ENCODE data around the gene ADA.
"Not testable (repeated sequence)": the region's sequence is repeated elsewhere in the genome, so short reads cannot be mapped to it uniquely, and the experiment has no call there.

ADA gene

DNA sequence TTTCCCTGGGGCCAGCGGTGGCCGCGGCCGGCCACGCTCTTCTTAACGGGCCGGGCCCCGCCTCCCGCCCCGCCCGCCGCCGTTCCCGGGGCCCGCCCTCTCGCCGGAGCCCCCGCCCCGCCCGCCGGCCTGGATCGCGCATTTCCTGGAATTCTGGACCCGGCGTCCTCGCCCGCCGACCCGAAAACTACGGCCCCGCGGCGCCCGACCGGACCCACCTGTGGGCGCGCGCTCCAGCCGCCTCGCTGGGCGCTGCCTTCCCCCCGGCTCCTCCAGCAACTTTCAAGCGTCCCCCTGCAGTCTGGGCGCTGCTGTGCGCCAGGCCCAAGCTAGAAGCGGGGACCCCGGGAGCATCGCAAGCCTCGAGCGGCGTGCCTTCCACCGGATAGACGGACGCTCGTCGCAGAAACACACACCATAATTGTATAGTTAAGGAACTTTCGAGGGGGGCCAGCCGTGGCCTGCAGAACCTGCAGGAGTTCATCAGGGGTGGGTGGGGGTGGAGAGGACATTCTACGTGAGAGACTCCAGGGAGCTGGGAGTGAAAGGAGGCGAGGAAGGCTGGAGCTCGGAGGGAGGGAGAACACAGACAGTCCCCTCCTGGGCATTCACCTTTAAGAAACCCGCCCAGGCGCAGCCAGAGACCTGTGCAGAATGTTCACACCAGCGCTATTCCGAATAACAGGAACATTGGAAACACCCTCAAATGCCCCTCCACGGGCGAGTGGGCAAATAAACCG is at the start of gene ADA:
ADA (minus strand) TSS at position 16 of the 740 bp plus-strand sequence. CDS start 92 bp downstream, outside the sequence.
- peak in 1 of 2 experiments; percentile 38 for DNase-seq

DNA sequence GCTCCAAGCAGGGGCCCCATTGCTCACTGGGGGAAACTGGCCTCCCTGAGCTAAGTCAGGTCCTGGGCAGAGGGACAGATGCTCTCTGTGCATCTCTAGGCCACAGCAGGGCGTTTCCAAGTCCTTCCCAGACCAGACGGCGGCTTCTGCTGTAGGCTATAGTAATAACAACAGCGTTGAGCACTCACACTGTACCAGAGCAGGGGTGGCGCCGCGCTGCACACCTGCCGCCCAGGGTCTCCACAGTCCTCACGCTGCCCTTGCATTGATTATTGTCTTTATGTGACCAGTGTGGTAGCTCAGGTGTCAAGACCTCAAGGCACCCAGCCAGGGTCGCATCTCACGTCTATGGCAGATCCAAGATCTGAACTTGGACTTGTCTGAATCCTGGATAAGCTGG is 48.8 kb upstream of the ADA start:
- peak in 1 of 2 experiments; percentile 7 for DNase-seq

DNA sequence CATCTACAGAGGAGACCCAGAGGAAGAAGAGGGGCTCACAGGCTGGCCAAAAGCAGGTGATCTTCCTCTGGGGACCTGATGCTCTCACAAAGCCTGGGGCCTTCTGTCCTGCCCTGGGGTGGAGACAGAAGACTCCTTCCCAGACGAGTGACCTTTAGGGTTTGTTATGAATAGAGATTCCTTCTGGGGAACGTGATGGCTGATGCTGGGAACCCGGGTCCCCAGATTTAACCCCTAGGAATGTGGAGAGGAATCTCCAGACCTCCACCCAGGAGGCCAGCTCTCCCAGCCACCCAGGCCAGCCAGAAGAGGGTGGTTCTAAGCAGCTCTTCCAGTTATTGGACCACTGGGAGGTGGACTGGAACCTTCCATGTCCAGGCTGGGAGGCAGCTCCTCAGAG is 46.9 kb upstream of the ADA start:
- DNase-seq, result no peak

DNA sequence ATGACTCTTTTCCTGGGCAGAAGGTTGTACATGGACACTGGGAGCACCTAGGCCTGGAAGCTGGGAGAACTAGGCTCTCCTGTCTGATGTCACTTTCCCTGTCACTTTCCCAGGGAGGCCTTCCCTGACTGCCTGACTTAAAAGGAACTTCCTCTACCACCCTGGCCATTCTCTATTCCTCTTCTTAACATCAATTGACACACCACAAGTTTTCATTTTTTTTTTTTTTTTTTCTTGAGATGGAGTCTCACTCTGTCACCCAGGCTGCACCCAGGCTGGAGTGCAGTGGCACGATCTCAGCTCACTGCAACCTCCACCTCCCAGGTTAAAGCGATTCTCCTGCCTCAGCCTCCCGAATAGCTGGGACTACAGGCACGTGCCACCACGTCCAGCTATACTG is 45.5 kb upstream of the ADA start:
- not testable (repeated sequence) for DNase-seq

DNA sequence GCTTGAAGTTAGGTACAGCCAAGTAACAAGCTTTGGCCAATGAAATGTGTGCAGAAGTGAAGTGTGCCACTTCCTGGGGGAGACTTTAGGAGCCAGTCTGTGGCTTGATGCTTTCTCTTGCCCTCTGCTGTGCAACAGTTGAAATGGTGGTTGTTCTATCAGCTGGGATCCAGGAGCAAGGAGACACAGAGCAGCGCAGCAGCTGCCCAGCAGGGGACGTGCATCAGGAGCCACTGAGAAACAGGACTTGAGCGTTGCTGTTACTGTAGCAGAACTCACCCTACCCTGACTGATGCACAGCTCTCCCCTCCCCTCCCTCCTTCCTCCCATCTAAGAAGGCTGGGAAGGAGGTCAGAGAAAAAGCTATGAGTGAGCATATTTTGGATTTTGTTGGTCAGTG is 44.8 kb upstream of the ADA start:
- DNase-seq, result no peak

DNA sequence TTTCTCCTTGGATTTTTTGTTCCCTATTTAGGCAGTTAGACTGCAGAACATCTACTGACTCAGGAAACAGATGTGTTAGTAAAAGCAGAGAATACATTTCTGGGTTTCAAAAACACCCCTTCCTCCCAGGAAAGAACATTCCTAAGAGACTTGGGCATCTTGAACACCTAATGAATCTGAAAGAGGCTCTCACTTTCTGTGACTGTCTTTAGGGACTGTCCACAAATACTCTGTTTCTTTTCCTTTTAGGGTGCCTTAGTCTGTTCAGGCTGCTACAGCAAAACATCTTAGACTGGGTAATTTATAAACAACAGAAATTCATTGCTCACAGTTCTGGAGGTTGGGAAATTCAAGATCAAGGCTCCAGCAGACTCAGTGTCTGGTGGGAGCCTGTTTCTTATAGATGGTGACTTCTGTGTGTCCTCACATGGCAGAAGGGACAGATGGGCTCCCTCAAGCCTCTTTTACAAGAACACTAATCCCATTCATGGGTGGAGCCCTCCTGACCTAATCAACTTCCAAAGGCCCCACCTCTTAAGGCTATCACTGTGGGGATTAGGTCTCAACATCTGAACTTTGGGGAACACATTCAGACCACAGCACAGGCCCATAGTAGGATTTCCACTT is 44.3 kb upstream of the ADA start:
- no peak for DNase-seq

DNA sequence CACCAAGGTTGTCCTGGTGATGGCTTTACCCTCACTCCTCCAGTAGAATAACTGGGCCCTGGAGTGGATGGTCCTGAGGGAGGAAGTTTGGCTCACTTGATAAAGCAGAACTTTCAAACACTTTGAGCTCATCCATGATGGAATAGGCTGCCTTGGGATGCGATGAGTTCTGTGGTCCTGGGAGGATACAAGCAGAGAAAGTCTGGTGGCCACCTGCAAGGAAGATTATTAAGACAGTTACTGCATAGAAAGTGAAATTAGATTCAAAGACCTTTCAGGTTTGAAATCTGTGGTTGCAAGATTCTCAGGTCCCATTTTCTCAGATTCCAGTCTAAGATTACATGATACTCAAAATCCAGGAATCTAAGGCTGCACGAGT is 43.8 kb upstream of the ADA start:
- no peak for DNase-seq

DNA sequence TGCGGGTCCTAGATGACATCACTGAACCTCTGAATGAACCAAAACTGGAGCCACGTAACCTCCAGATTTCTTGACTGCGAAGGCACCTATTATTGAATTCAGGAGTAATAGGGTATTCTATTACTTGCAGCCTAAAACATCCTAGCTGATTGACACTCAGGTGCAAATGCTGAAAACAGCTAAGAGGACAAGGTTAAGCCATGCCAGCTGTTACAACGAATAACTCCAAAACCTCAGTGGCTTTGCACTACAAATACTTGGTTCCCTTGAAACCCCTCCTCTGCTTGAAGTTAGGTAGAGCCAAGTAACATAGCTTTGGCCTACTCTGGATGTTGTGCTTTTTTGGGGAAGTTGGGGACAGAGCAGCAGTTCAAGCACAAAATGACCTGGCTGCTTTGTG is 42.7 kb upstream of the ADA start:
- no peak for DNase-seq

DNA sequence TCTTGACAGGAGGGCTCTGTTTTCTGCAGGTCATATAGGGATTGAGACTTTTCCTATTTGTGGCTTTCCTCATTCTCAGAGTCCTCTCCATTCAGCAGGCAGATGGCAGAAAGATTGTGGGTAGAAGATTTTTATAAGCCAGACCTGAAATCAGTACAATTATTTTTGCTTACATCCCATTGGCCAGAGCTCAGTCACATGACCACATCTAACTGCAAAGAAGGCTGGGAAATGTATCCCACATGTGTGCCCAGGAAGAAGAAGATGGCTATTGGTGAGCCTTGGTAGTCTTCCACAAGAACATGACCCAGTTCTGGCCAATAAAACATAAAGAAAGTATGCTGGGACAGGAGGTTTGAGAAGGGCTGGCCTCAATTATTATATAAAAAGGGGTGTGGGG is 42.1 kb upstream of the ADA start:
- no peak for DNase-seq

DNA sequence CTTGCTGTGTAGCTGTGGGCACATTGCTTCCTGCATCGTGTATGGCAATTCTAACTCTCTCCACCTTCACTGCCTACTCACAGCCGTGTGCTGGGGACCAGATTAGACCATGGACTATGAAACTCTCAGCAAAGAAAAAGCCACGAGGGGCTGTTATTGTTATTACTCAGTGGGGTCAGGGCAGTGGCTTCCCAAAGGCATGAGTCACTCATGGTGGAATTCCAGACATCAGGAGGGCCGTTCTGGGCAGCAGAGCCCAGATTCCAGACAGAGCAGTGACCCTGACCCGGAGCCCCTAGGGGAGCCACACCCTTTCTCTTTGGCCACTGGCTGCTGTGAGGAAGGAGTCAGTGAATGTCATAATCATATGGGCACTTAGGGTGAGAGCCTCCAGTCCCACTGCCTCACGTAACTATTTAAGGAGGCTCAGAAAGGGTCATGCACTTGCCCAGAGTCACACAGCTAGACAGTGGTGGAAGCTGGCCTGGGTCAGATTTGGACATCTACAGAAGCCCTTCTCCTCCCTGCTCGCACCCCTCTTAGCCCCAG is 41.5 kb upstream of the ADA start:
- DNase-seq, result no peak

DNA sequence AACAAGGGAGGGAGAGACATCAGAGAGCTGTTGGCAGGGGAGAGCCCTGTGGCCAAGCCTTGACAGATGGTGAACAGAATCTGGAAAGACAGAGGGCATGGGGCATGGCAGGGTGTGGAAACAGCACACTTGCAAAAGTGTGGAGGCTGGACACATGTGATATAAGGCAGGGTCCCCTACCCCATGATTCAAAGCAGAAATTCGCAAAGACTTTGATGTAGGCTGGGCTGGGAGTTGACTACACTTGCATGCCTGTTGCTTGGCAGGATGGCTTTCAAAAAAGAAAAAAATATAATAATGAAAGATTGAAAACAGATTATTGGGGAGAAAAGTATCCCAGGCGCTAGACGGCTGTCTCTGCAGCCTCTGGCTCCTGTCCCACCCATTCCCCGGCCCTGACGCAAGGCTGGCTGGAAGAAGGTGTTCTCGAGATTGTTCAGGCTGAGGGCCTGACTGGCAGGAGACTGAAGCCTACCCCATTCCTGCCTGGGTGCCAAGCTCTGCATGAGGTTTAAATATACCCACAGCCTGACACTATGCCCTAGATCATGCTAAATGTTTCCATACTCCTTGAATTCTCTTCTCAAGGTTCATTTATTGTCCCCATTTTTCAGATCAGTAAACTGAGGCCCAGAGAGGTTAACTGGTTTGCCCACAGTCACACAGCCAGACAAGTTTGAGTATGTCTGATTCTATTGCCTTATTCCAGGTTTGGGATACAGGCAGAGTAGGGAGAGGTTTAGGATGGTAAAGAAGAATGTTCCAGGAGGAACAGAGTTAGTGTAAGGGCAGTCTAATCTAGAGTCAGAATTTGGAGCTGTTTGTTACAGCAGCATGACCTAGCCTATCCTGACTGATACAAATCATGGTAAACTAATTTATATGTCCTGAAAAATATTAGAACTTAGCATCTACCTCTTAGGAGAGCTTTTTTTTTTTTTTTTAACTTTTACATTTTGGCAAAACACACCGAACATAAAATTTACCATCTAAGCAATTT is 40.2 kb upstream of the ADA start:
- no peak for DNase-seq

DNA sequence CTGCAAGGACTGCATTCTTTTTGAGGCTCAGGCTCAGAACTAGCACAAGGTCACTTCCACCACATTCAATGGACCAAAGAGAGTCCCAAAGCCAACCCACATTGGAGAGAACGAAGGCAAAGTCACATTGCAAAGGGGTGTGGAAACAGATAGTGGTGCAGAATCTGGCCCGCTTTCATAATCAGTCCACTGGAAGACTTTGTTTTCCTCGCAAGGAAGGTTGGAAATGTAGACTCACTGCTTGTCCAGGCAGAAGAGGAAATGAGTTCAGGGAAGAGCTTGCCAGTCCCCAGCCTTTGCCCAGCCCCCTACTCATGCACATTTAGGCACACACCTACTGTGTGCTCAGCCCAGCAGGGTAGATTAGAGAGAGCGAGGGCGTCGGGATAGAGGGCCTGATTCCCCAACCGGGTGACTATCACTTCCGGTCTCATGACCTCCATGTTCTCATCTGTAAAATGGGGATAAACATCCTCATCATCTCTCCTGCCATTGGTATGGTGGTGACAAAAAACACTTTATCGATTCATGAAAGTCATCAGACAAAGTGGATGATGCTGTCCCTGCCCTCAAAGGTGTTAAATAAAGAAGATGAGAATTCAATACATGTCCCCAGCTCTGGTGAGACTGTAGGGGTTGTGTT is 39.4 kb upstream of the ADA start:
- no peak for DNase-seq

DNA sequence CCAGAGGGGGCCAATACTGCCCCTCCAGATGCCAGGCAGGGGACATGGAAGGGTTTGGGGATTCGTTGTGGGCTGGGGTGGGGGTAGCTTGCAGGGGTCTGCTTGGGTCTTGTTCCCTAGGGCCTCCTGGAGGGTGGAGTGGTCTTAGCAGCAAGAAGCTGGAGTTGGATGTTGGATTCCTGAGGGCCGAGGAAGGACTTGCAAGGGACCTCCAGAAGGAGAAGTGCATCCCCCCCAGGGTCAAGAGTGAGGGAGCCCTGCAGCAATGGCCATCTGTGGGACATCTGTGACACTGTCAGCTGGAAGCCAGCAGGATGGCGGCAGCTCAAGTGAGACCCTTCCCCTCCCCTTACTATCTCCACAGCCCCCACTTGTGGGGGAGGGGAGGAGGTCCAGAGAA is 38.3 kb upstream of the ADA start:
- DNase-seq, result no peak

DNA sequence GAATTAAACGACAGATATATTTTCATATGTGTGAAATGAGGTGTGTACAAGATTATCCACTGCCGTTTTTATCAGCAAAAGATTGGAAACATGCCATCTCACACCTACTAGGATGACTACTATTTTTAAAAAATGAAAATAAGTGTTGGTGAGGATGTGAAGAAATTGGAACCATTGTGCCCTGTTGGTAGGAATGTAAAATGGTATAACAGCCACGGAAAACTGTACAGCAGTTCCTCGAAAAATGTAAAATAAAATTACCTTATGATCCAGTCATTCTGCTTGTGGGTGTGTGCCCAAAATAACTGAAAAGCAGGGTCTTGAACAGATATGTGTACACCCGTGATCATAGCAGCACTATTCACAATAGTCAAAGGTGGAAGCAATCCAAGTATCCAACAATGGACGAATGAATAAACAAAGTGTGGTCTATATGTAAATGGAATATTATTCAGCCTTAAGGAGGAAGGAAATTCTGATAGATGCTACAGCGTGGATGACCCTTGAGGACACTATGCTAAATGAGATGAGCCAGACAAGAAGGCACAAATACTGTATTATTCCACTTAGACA is 36.6 kb upstream of the ADA start:
- no peak for DNase-seq

DNA sequence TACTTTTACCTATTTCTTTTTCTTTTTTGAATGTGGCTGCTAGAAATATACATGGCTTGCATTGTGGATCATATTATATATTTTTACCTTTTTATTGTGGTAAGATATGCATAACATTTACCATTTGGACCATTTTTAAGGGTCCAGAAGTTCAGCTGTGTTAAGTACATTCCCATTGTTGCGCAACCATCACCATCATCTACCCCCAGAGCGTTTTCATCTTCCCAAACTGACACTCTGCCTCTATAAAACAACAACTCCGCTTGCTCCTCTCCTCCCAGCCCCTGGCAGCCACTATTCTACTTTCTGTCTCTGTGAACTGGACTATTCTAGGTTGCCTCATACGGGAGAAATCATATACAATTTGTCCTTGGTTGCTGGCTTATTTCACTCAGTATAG is 35.4 kb upstream of the ADA start:
- no peak for DNase-seq

DNA sequence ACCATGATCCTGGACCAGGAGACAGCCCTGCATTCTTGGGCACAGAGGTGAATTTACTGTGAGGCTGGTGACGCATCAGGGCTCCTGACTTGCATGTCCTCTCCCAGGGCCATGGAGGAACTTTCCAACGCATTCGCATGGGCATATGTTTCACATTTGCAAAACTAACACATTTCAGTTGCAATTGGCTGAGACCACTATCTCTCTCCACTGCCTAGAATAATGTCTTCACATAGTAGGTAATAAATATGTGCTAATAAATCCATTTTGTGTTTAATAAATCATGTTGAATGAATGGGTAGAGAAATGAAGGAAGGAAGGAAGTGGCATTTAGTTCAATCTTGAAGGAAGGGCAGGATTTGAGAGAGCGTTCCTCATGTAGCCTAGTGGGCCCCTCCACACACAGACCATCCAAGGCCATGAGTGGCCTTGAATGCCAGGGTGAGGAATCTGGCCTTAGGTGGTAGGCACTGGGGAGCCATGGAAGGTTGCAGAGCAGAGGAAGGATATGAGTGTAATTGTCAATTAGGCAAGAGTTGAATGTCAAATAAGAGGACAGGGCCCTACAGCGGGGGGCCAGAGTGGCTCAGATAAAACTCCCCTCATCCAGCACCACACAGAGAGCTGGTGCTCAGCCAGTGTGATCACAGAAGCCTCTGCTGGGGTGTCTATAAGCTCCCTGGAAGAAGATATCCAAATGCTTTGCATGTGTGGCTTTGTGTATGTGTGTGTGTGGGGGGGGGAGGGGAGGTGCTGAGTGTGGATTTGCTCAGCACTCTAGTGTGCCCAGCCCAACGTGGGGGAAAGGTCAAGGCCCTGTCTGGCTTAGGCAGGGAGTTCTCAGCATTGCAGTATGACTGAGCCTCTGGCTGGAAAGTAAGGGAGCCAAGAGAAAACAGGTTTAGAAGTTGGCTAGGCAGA is 32.8 kb upstream of the ADA start:
- no peak for DNase-seq

DNA sequence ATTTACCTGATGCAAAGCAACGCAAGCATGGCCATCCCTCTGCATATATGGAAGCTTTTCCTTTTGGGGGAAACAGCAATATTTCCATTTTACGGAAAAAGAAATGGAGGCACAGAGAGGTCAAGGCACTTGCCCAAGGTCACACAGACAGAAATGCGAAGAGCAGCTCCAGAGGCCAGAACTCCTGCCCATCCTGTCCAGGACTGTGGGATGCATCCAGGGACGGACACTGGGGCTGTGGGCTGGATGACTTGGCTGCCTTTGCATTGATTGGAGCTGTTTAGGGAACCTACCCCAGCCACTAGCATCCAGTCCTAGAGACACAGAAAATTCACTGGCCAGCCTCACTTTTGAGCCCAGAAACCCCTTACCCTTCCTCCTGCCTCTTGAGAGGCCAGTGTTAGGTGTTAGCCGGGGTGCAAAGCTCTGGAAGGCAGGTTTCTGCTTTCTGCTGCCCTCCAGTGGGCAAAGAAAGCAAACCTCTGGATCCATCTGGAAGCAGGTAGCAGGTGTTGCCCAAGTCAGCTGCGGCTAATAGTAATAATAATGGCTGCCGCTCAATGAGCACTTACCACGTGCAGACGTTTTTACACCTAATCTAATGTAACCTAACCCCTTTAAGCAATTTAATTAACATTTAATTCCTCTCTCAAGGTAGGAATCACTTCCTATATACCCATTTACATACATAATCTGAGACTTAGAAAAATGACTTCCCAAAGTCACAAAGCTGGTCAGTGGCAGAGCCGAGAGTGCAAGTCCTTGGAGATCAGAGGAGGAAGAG is 32.0 kb upstream of the ADA start:
- DNase-seq, result peak; percentile 51 to 64

DNA sequence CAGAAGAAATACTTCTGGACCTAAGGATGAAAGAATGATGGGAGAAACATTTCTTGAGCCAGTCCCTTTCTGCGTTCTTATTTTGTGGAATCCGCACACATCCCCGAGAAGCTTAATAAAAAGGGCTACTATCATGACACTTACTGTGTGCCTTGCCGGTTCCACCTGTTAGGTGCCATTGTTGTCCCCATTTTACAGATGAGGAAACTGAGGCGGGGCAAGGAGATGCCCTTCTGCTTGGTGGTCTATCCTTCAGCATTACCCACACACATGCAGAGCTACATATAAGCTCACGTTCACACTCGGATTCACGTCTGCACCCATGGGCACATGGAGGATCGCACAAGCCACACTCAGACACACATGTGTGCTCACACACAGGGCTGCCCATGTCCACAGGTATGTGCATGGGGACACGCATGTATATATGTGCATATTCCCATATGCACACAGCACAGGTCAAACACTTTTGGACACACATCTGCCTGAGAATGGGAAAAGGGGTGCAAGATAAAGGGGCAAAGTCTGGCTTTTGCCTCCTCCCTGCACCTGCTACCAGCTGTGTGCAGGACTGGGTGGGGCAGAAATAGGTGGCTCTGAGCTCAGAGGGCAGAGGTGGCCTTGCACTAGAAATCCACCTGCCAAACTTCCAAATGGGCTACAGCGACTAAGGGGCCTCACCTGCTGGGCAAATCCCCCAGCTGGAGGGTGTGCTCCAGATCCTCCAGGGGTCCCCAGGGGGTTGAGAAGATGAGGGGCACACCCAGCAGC is 30.5 kb upstream of the ADA start:
- no peak for DNase-seq

DNA sequence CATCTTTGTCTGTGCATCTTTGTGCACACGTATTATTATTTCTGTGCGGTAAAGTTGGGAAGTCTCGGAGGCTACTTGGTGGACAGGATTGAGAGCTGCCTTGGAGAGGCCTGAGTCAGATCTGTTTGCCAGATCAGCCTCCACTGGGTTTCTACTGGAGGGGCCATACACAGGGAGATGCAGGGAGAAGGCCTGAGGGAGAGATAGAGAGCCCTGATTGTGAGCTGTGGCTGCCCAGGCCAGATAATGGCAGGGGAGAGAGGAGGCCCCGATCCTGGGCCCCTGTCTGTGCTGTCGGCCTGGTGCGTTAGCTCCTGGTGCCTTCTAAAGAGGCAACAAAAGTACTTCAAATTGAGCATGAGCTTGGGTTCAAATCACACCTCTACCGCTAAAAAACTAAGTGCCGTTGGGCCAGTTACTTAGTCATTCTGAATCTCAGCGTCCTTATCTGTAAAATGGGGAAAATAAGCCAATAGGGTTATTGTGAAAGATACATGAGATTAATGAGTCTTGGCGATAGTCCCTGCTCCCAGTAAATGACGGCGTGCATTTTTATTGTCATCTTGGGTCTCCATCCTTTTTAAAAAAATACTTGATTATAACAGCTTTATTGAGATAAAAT is 27.6 kb upstream of the ADA start:
- DNase-seq, result no peak
